GM19328 (cell line): ENCODE data around the gene COL5A1.

Experiments
- ATAC-seq: cut with Tn5 transposase; IDR thresholded peaks from one replicate; pipeline ENCODE4 v1.9.1; 2021; ENCODE audit warnings: mild to moderate bottlenecking, moderate library complexity; ENCODE audit not compliant: unreplicated experiment

The COL5A1 gene

GRCh38 chr9:134723037-134723436, 81.4 kb downstream of the COL5A1 start:
- ATAC-seq, result no peak

GRCh38 chr9:134723491-134724190, 82.0 kb downstream of the COL5A1 start:
- no peak for ATAC-seq

- no peak for ATAC-seq
These were observed 82.8 kb downstream of the COL5A1 start for GRCh38 chr9:134724202-134724911.

- ATAC-seq, result no peak
These were observed 83.5 kb downstream of the COL5A1 start for GRCh38 chr9:134724912-134725604.

GRCh38 chr9:134725605-134725940, 84.0 kb downstream of the COL5A1 start:
- no peak for ATAC-seq

GRCh38 chr9:134726026-134726721, 84.6 kb downstream of the COL5A1 start:
- ATAC-seq, result no peak

- no peak for ATAC-seq
These were observed 85.1 kb downstream of the COL5A1 start for GRCh38 chr9:134726722-134727034.

- no peak for ATAC-seq
These were observed 86.6 kb downstream of the COL5A1 start for GRCh38 chr9:134728021-134728795.

- ATAC-seq, result no peak
These were observed 87.3 kb downstream of the COL5A1 start for GRCh38 chr9:134728801-134729495.

- ATAC-seq, result no peak
These were observed 88.6 kb downstream of the COL5A1 start for GRCh38 chr9:134730011-134730760.

- ATAC-seq, result no peak
These were observed 89.3 kb downstream of the COL5A1 start for GRCh38 chr9:134730761-134731496.

- ATAC-seq, result no peak
These were observed 90.1 kb downstream of the COL5A1 start for GRCh38 chr9:134731497-134732391.

GRCh38 chr9:134732392-134733110, 90.9 kb downstream of the COL5A1 start:
- ATAC-seq, result no peak

- ATAC-seq, result no peak
These were observed 92.1 kb downstream of the COL5A1 start for GRCh38 chr9:134733480-134734232.

- no peak for ATAC-seq
These were observed 92.7 kb downstream of the COL5A1 start for GRCh38 chr9:134734270-134734669.

GRCh38 chr9:134735441-134736175, 94.0 kb downstream of the COL5A1 start:
- ATAC-seq, result no peak
